DOHH2 (cell line): ENCODE measurements around the gene GOSR2.

Experiments used
- H3F3A ChIP-seq: fragments of 200-600 bp; sonication (generic), shearing (Covaris generic); 2 replicates; pipeline ENCODE4 v1.6.0; 2016; ENCODE audit warnings: antibody characterized with exemption, mild to moderate bottlenecking; ENCODE audit not compliant: control insufficient read depth, insufficient read depth
- H3K27ac ChIP-seq: fragments of 200-600 bp; sonication (generic); 2 replicates; pipeline ENCODE4 v1.5.1; 2014; ENCODE audit warnings: low read depth, mild to moderate bottlenecking, low read length, moderate library complexity
- H3K27me3 ChIP-seq: fragments of 200-600 bp; sonication (generic); 2 replicates; pipeline ENCODE4 v1.6.1; 2014; ENCODE audit warnings: mild to moderate bottlenecking, low read length, mixed read lengths; ENCODE audit not compliant: control insufficient read depth
- H3K36me3 ChIP-seq: fragments of 200-600 bp; sonication (generic); 2 replicates; pipeline ENCODE4 v1.6.1; 2014; ENCODE audit warnings: mild to moderate bottlenecking, low read length, moderate library complexity, mixed read lengths; ENCODE audit not compliant: control insufficient read depth
- H3K4me1 ChIP-seq: fragments of 200-600 bp; sonication (generic); 2 replicates; pipeline ENCODE4 v1.6.1; 2014; ENCODE audit warnings: mild to moderate bottlenecking, low read length, mixed read lengths; ENCODE audit not compliant: control insufficient read depth
- H3K4me2 ChIP-seq: fragments of 200-600 bp; sonication (generic); 2 replicates; pipeline ENCODE4 v1.6.0; 2014; ENCODE audit warnings: mild to moderate bottlenecking, low read length, moderate library complexity
- H3K4me3 ChIP-seq: fragments of 200-600 bp; sonication (generic); 2 replicates; pipeline ENCODE4 v1.5.1; 2014; ENCODE audit warnings: mild to moderate bottlenecking, low read length, mixed read lengths
- H3K79me2 ChIP-seq: fragments of 200-600 bp; sonication (generic); 2 replicates; pipeline ENCODE4 v1.6.1; 2014; ENCODE audit warnings: mild to moderate bottlenecking, low read length, mixed read lengths; ENCODE audit not compliant: control insufficient read depth
- H3K9me2 ChIP-seq: fragments of 200-600 bp; sonication (generic); replicated peaks from 2 replicates; pipeline ENCODE4 v1.6.1; 2014; ENCODE audit warnings: mild to moderate bottlenecking, low read length, mixed read lengths; ENCODE audit not compliant: control insufficient read depth
- H3K9me3 ChIP-seq: fragments of 200-600 bp; sonication (generic); 2 replicates; pipeline ENCODE4 v1.6.1; 2014; ENCODE audit warnings: antibody characterized with exemption, low read length, mixed read lengths; ENCODE audit not compliant: control insufficient read depth, insufficient read depth
- H4K20me1 ChIP-seq: fragments of 200-600 bp; sonication (generic); 2 replicates; pipeline ENCODE4 v1.6.0; 2014; ENCODE audit warnings: low read depth, mild to moderate bottlenecking, antibody characterized with exemption, low read length, moderate library complexity; ENCODE audit not compliant: control insufficient read depth, insufficient read depth
- CTCF ChIP-seq: fragments of 200-600 bp; sonication (generic); IDR thresholded peaks from one replicate; pipeline ENCODE4 v1.5.1; 2014; ENCODE audit warnings: antibody characterized with exemption, mild to moderate bottlenecking, low read depth, low read length; ENCODE audit not compliant: poor library complexity, severe bottlenecking
- EZH2phosphoT487 ChIP-seq: fragments of 200-600 bp; sonication (generic); IDR thresholded peaks from 2 replicates; pipeline ENCODE4 v1.6.1; 2017; ENCODE audit warnings: borderline replicate concordance, mild to moderate bottlenecking, antibody characterized with exemption, low read length, moderate library complexity, mixed read lengths

GOSR2 gene

DNA sequence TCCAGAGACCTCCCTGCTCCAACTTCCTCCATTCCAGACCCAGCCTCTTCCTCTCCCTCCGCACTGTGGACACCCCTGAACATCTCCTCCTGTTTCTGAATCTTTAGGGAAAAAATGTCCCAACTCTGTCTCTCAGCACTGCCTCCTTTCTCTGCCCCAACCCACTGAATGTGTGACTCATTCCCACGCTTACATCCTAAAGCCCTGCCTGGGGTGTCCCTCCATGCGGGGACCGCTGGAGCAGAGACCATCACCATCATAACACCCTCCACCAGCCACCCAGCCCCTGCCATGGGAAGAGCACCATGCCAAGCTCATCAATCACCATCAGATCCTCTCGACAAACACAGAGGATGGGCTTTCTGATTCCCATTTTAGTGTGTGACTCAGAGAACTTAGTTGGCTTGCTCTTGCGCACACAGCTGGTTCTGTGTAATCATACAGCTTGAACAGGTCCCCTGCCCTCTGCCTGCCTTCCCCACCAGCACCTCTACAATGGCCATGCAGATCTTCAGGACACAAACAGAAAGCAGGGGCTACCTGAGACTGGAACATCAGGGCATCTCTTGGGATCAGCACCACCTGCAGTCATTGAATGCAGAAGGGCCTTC is 45.4 kb downstream of the GOSR2 start:
- Histone ChIP-seq H3K9me2 (no peaks in the 10 kb centered on the region), H3K27ac (no peak overlapping the region), H3K9me3 (no peaks in the 10 kb centered on the region), H3K36me3 (no peaks in the 10 kb centered on the region), H3F3A (no peaks in the 10 kb centered on the region), H4K20me1 (no peaks in the 10 kb centered on the region), H3K4me3 (no peak overlapping the region), H3K4me1 (no peaks in the 10 kb centered on the region), H3K4me2 (no peak overlapping the region), H3K27me3 (peaks cover 17% of the 10 kb centered on the region), H3K79me2 (no peaks in the 10 kb centered on the region)
- TF ChIP-seq CTCF (no peak), EZH2phosphoT487 (no peak)

DNA sequence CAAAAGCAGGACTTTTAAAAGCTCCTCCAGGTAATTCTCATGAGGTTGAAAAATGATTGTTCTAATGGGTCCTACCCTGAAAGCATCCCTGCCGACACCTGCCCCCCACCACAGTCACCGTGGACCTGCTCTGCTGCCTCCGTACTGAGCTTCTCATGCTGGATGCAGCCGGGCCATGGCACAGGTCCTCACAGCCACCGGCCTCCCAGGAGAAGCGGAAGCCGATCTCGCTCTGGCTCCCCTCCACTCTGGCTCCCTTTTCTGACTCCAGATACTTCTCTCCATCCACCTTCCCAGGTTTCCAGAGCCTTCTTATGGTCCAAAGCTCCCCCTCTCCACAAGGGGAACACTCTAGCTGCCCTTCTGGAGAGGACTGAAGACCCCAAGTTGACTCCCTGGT is 45.9 kb downstream of the GOSR2 start:
- Histone ChIP-seq H3K27ac (no peak overlapping the region), H3K79me2 (no peaks in the 10 kb centered on the region), H3K36me3 (no peaks in the 10 kb centered on the region), H4K20me1 (no peaks in the 10 kb centered on the region), H3K9me3 (no peaks in the 10 kb centered on the region), H3K9me2 (no peaks in the 10 kb centered on the region), H3K4me3 (no peak overlapping the region), H3F3A (no peaks in the 10 kb centered on the region), H3K4me2 (no peak overlapping the region), H3K4me1 (no peaks in the 10 kb centered on the region), H3K27me3 (peaks cover 17% of the 10 kb centered on the region)
- TF ChIP-seq EZH2phosphoT487 (no peak), CTCF (no peak)

- Histone ChIP-seq H3K27me3 (peaks cover 17% of the 10 kb centered on the region), H3K27ac (no peak overlapping the region), H3K4me2 (no peak overlapping the region), H3K4me1 (no peaks in the 10 kb centered on the region), H3K79me2 (no peaks in the 10 kb centered on the region), H4K20me1 (no peaks in the 10 kb centered on the region), H3K9me3 (no peaks in the 10 kb centered on the region), H3K36me3 (no peaks in the 10 kb centered on the region), H3K4me3 (no peak overlapping the region), H3K9me2 (no peaks in the 10 kb centered on the region), H3F3A (no peaks in the 10 kb centered on the region)
- no peak for TF ChIP-seq CTCF
- TF ChIP-seq EZH2phosphoT487, result no peak
Observed at GRCh38 chr17:46971647-46972300, 48.8 kb downstream of the GOSR2 start.
